ENCODE results near the gene SLC47A1. TPM values are rescaled to one million over a fixed set of nuclear protein-coding genes. Genes with fewer than 3 reads are reported as not detected.

SLC47A1 gene
- total and polyA plus RNA-seq, 2 of the 13 experiments (the other 11 are each of a cell fraction or from before 2014, with no cell fraction given) = 42.1 to 67.5 TPM

- no peak for DNase-seq (ENCODE audit: low spot score)
- no peaks in the 10 kb centered on the region for H4K20me1 ChIP-seq (ENCODE audit: insufficient read depth, low read length)
- H3K27ac ChIP-seq (ENCODE audit: extremely low read length, insufficient read depth, low read length) = no peak overlapping the region
- no TSS peak for BruUV-seq (replicated peaks)
- H2AFZ ChIP-seq (ENCODE audit: low read length) = no peak overlapping the region
- peaks cover 2 to 15% of the 10 kb centered on the region in 2 experiments; a peak in 2 of 5 replicates for H3K27me3 ChIP-seq (ENCODE audit: control insufficient read depth in 1 of 2, insufficient read depth in 2 of 2, low read length in 2 of 2)
- intact Hi-C loops (cut with micrococcal nuclease; ENCODE audit: unreplicated experiment) = no loop called here
- H3K9me3 ChIP-seq (ENCODE audit: low read length) = no peaks in the 10 kb centered on the region
- peaks cover 13% of the 10 kb centered on the region; the same call in 1 of the 2 replicates for H3K4me1 ChIP-seq (ENCODE audit: insufficient read depth, low read length)
- no peaks in the 10 kb centered on the region for H3K79me2 ChIP-seq (ENCODE audit: insufficient read depth, low read length)
- CTCF ChIA-PET (ENCODE audit: low intra/inter-chr PET ratio, low total read pairs) = no interaction called here
- FAIRE-seq = no peak
- POLR2A ChIA-PET = no interaction called here
- H3K9ac ChIP-seq (ENCODE audit: insufficient read depth, low read depth, low read length) = no peak overlapping the region
- no peak overlapping the region for H3K4me2 ChIP-seq (ENCODE audit: low read depth, low read length)
- H3K4me3 ChIP-seq (replicated peaks in 1 of 3; ENCODE audit: insufficient read depth in 1 of 3, low read depth in 2 of 3, low read length in 3 of 3) = no peak overlapping the region
- 67% methylated on average over 28 of the region's 40 CpGs for WGBS (ENCODE audit: low lambda C conversion rate)
- H3K36me3 ChIP-seq (replicated peaks in 1 of 2; ENCODE audit: control insufficient read depth in 1 of 2, insufficient read depth in 2 of 2, low read length in 2 of 2) = no peaks in the 10 kb centered on the region
- TF ChIP-seq ZNF746 (CRISPR knock-in tag; IDR thresholded peaks at IDR 0.05) = no peak
- 0 out of 2 replicates have a peak, but pooled peaks have one; percentile 17 for TF ChIP-seq ZBTB33 (CRISPR knock-in tag; IDR thresholded peaks at IDR 0.05)
- in situ Hi-C loops (cut with HindIII; ENCODE audit: extremely low pct_ligation_motif_present, low pct_unique_long_range_greater_than_20kb) = no loop called here
- no peak; the same call in 2 of the 3 replicates for ATAC-seq
These were observed 38.5 kb upstream of the SLC47A1 start for GRCh38 chr17:19494961-19495806.

GRCh38 chr17:19495828-19496528 is 37.7 kb upstream of the SLC47A1 start:
- CTCF ChIA-PET (ENCODE audit: low intra/inter-chr PET ratio, low total read pairs) = no interaction called here
- no peak overlapping the region for H3K4me2 ChIP-seq (ENCODE audit: low read depth, low read length)
- ATAC-seq (no peak), DNase-seq (ENCODE audit: low spot score) (no peak), FAIRE-seq (no peak)
- no peak overlapping the region for H3K9ac ChIP-seq (ENCODE audit: insufficient read depth, low read depth, low read length)
- peaks cover 13% of the 10 kb centered on the region; the same call in 1 of the 2 replicates for H3K4me1 ChIP-seq (ENCODE audit: insufficient read depth, low read length)
- no peak overlapping the region for H2AFZ ChIP-seq (ENCODE audit: low read length)
- in situ Hi-C loops (cut with HindIII; ENCODE audit: extremely low pct_ligation_motif_present, low pct_unique_long_range_greater_than_20kb) = no loop called here
- H3K27ac ChIP-seq (ENCODE audit: extremely low read length, insufficient read depth, low read length) = no peak overlapping the region
- no peaks in the 10 kb centered on the region for H3K36me3 ChIP-seq (replicated peaks in 1 of 2; ENCODE audit: control insufficient read depth in 1 of 2, insufficient read depth in 2 of 2, low read length in 2 of 2)
- WGBS (ENCODE audit: low lambda C conversion rate) = 38% methylated on average over 6 of the region's 6 CpGs
- no TSS peak for BruUV-seq (replicated peaks)
- H3K9me3 ChIP-seq (ENCODE audit: low read length) = no peaks in the 10 kb centered on the region
- TF ChIP-seq BATF2 (CRISPR knock-in tag; IDR thresholded peaks at IDR 0.05) = no peak
- no peak for TF ChIP-seq ZNF232 (CRISPR knock-in tag; IDR thresholded peaks at IDR 0.05; ENCODE audit: borderline replicate concordance)
- TF ChIP-seq IKZF1 (IDR thresholded peaks at IDR 0.05) = no peak
- TF ChIP-seq ZNF704 (CRISPR knock-in tag; IDR thresholded peaks at IDR 0.05; ENCODE audit: borderline replicate concordance) = no peak
- H4K20me1 ChIP-seq (ENCODE audit: insufficient read depth, low read length) = no peaks in the 10 kb centered on the region
- intact Hi-C loops (cut with micrococcal nuclease; ENCODE audit: unreplicated experiment) = no loop called here
- no peaks in the 10 kb centered on the region for H3K79me2 ChIP-seq (ENCODE audit: insufficient read depth, low read length)
- H3K27me3 ChIP-seq (ENCODE audit: control insufficient read depth in 1 of 2, insufficient read depth in 2 of 2, low read length in 2 of 2) = peaks cover 2 to 14% of the 10 kb centered on the region in 2 experiments; a peak in 2 of 5 replicates
- no peak overlapping the region for H3K4me3 ChIP-seq (replicated peaks in 1 of 3; ENCODE audit: insufficient read depth in 1 of 3, low read depth in 2 of 3, low read length in 3 of 3)
- POLR2A ChIA-PET = no interaction called here
